Bronchial epithelial cell (primary cell): ENCODE data around the gene SCN1A. TPM values are rescaled to one million over a fixed set of nuclear protein-coding genes. Genes with fewer than 3 reads are reported as not detected.
"Not testable (repeated sequence)": the region's sequence is repeated elsewhere in the genome, so short reads cannot be mapped to it uniquely, and the experiment has no call there.

Experiments used
- DNase-seq: peaks from one replicate; pipeline ENCODE4 v3.0.0-alpha.2; 2010; ENCODE audit warnings: low read depth
- FAIRE-seq: peaks from 2 replicates; lab custom pipeline; 2011; peaks lifted over from hg19 to GRCh38; lab: Jason Lieb, UNC
- H3K27me3 ChIP-seq: 2 replicates; pipeline ENCODE4 v1.5.1; 2011; ENCODE audit warnings: low read length; ENCODE audit not compliant: control insufficient read depth, insufficient read depth
- H3K36me3 ChIP-seq: 2 replicates; pipeline ENCODE4 v1.5.1; 2011; ENCODE audit warnings: low read length; ENCODE audit not compliant: control insufficient read depth, insufficient read depth
- H3K4me3 ChIP-seq: 2 replicates; pipeline ENCODE4 v1.5.1; 2011; ENCODE audit warnings: mild to moderate bottlenecking, low read depth, low read length, control low read depth
- CTCF ChIP-seq: IDR thresholded peaks from 2 replicates; pipeline ENCODE4 v1.5.1; 2011; ENCODE audit warnings: mild to moderate bottlenecking, moderate library complexity, low read length, control low read depth, inconsistent platforms; ENCODE audit not compliant: insufficient read depth, severe bottlenecking
- total RNA-seq: library from RNA; depleted of rRNA; stranded (reverse); fragments of >200 nt; gene quantifications from 2 replicates; pipeline ENCODE4 v1.2.1, GENCODE V29; 2014

Gene SCN1A
- total RNA-seq, 1 donor from 2014 or later: not detected

GRCh38 chr2:166000401-166000800 is 127.4 kb downstream of the SCN1A start:
- H3K27me3 ChIP-seq: no peaks in the 10 kb centered on the region
- no peak for DNase-seq
- FAIRE-seq: no peak
- no peak overlapping the region for H3K4me3 ChIP-seq
- no peak for TF ChIP-seq CTCF
- H3K36me3 ChIP-seq: no peaks in the 10 kb centered on the region

GRCh38 chr2:165990846-165991245 is 137.0 kb downstream of the SCN1A start:
- no peaks in the 10 kb centered on the region for H3K36me3 ChIP-seq
- no peak overlapping the region for H3K4me3 ChIP-seq
- FAIRE-seq (no peak), DNase-seq (no peak)
- no peaks in the 10 kb centered on the region for H3K27me3 ChIP-seq
- TF ChIP-seq CTCF: no peak

GRCh38 chr2:165989851-165990250 is 138.0 kb downstream of the SCN1A start:
- H3K27me3 ChIP-seq: no peaks in the 10 kb centered on the region
- TF ChIP-seq CTCF: no peak
- no peak overlapping the region for H3K4me3 ChIP-seq
- FAIRE-seq (no peak), DNase-seq (no peak)
- no peaks in the 10 kb centered on the region for H3K36me3 ChIP-seq

- no peak overlapping the region for H3K4me3 ChIP-seq
- H3K36me3 ChIP-seq: no peaks in the 10 kb centered on the region
- DNase-seq (no peak), FAIRE-seq (no peak)
- TF ChIP-seq CTCF: no peak
- no peaks in the 10 kb centered on the region for H3K27me3 ChIP-seq
Measured at GRCh38 chr2:165985120-165985519, 142.7 kb downstream of the SCN1A start.

- DNase-seq, H3K27me3 ChIP-seq, FAIRE-seq, H3K36me3 ChIP-seq, H3K4me3 ChIP-seq: not testable (repeated sequence)
Measured at GRCh38 chr2:165972161-165972560, 155.7 kb downstream of the SCN1A start.

GRCh38 chr2:165970663-165971062 is 157.2 kb downstream of the SCN1A start:
- DNase-seq: no peak
- no peak for TF ChIP-seq CTCF
- Histone ChIP-seq H3K27me3 (no peaks in the 10 kb centered on the region), H3K36me3 (no peaks in the 10 kb centered on the region), H3K4me3 (no peak overlapping the region)
- FAIRE-seq: no peak
